Peyer's patch (tissue), 4 donors: ENCODE measurements around the gene COL9A2. TPM values are rescaled to one million over a fixed set of nuclear protein-coding genes. Genes with fewer than 3 reads are reported as not detected.
A peak's percentile ranks its signal among the peaks of the same experiment; 100 is the strongest.

Experiments
- DNase-seq, 3 donors: peaks; one replicate each; pipeline ENCODE4 v3.0.0-alpha.2; 2017 to 2019
- H3K27ac ChIP-seq, 4 donors: fragments of 200-600 bp; sonication (generic); one replicate each; pipeline ENCODE4 v1.5.1; 2016 to 2019
- H3K27me3 ChIP-seq, 2 donors: fragments of 200-600 bp; sonication (generic); one replicate each; pipeline ENCODE4 v1.5.1; 2019
- H3K36me3 ChIP-seq, 3 donors: fragments of 200-600 bp; sonication (generic); one replicate each; pipeline ENCODE4 v1.5.1; 2016 to 2019
- H3K4me1 ChIP-seq, 4 donors: fragments of 200-600 bp; sonication (generic); one replicate each; pipeline ENCODE4 v1.5.1; 2016 to 2019
- H3K4me3 ChIP-seq, 4 donors: fragments of 200-600 bp; sonication (generic); 1 replicate in 3 of 4; 2 replicates in 1 of 4; pipeline ENCODE4 v1.5.1; 2016 to 2019; ENCODE audit warnings: mild to moderate bottlenecking in 1 of 4
- H3K9me3 ChIP-seq, 4 donors: fragments of 200-600 bp; sonication (generic); one replicate each; pipeline ENCODE4 v1.5.1; 2016 to 2019; ENCODE audit warnings: mild to moderate bottlenecking in 1 of 4
- CTCF ChIP-seq, 6 experiments: fragments of 450-650 bp in 4 of 6; fragments of 200-600 bp in 2 of 6; sonication (generic) in 1 of 6; IDR thresholded peaks; one replicate each; pipeline ENCODE4 v1.5.1; 2017 to 2019; ENCODE audit warnings: antibody characterized with exemption in 6 of 6, mild to moderate bottlenecking in 3 of 6, moderate library complexity in 1 of 6
- POLR2A ChIP-seq, 2 donors: fragments of 450-650 bp; IDR thresholded peaks; one replicate each; pipeline ENCODE4 v1.5.1; 2017; ENCODE audit warnings: antibody characterized with exemption in 2 of 2, mild to moderate bottlenecking in 2 of 2, moderate library complexity in 2 of 2
- total RNA-seq, 4 donors: library from RNA; depleted of rRNA; stranded (reverse); fragments of >200 nt; gene quantifications; one replicate each; pipeline ENCODE4 v1.1.0, GENCODE V29; 2016

The COL9A2 gene
- total RNA-seq, 4 donors from 2014 or later: 2.1 to 11.6 (median 6.3) TPM

- Histone ChIP-seq H3K27ac (peak overlapping the region in 1 of 4 donors; percentile 74), H3K4me1 (peaks cover 0 to 26% (median 19%) of the 10 kb centered on the region in 4 donors), H3K27me3 (peaks cover 0 to 18% of the 10 kb centered on the region in 2 donors), H3K9me3 (no peaks in the 10 kb centered on the region), H3K36me3 (no peaks in the 10 kb centered on the region), H3K4me3 (peak overlapping the region; percentile 38 to 56 (median 50))
- TF ChIP-seq CTCF (IDR thresholded peaks at IDR 0.05) (no peak), POLR2A (IDR thresholded peaks at IDR 0.05) (no peak)
- peak in 2 of 3 donors; percentile 43 to 61 for DNase-seq
Observed at GRCh38 chr1:40315795-40316594, 1.1 kb downstream of the COL9A2 start.

GRCh38 chr1:40315239-40315794 is 1.8 kb downstream of the COL9A2 start:
- peak; percentile 78 to 97 (median 87) for TF ChIP-seq CTCF (IDR thresholded peaks at IDR 0.05)
- no peak for TF ChIP-seq POLR2A (IDR thresholded peaks at IDR 0.05)
- Histone ChIP-seq H3K27ac (peak overlapping the region in 1 of 4 donors; percentile 74), H3K4me3 (peak overlapping the region; percentile 38 to 56 (median 50)), H3K9me3 (no peaks in the 10 kb centered on the region), H3K27me3 (peaks cover 0 to 18% of the 10 kb centered on the region in 2 donors), H3K4me1 (peaks cover 0 to 26% (median 19%) of the 10 kb centered on the region in 4 donors), H3K36me3 (no peaks in the 10 kb centered on the region)
- DNase-seq: peak; percentile 83 to 92 (median 85)

- Histone ChIP-seq H3K27ac (peak overlapping the region in 1 of 4 donors; percentile 74), H3K9me3 (no peaks in the 10 kb centered on the region), H3K36me3 (no peaks in the 10 kb centered on the region), H3K27me3 (peaks cover 0 to 18% of the 10 kb centered on the region in 2 donors), H3K4me3 (peak overlapping the region in 2 of 4 donors; percentile 47 to 56), H3K4me1 (peaks cover 0 to 26% (median 19%) of the 10 kb centered on the region in 4 donors)
- no peak for TF ChIP-seq POLR2A (IDR thresholded peaks at IDR 0.05)
- no peak for DNase-seq
Observed at GRCh38 chr1:40314721-40315238, 2.3 kb downstream of the COL9A2 start.

GRCh38 chr1:40313958-40314720 is 2.9 kb downstream of the COL9A2 start:
- Histone ChIP-seq H3K27ac (peak overlapping the region in 1 of 4 donors; percentile 52), H3K4me3 (no peak overlapping the region), H3K27me3 (peaks cover 0 to 18% of the 10 kb centered on the region in 2 donors), H3K9me3 (no peaks in the 10 kb centered on the region), H3K36me3 (no peaks in the 10 kb centered on the region), H3K4me1 (peaks cover 0 to 26% (median 19%) of the 10 kb centered on the region in 4 donors)
- TF ChIP-seq POLR2A (IDR thresholded peaks at IDR 0.05) (no peak), CTCF (IDR thresholded peaks at IDR 0.05) (no peak)
- DNase-seq: no peak

GRCh38 chr1:40313329-40313957 is 3.6 kb downstream of the COL9A2 start:
- no peak for TF ChIP-seq POLR2A (IDR thresholded peaks at IDR 0.05)
- no peak for TF ChIP-seq CTCF (IDR thresholded peaks at IDR 0.05)
- Histone ChIP-seq H3K4me1 (peaks cover 0 to 26% (median 19%) of the 10 kb centered on the region in 4 donors), H3K27ac (peak overlapping the region in 1 of 4 donors; percentile 52), H3K27me3 (peaks cover 0 to 18% of the 10 kb centered on the region in 2 donors), H3K36me3 (no peaks in the 10 kb centered on the region), H3K9me3 (no peaks in the 10 kb centered on the region), H3K4me3 (no peak overlapping the region)
- peak in 2 of 3 donors; percentile 75 to 77 for DNase-seq
